ENCODE measurements around the gene TMCC2.

Gene TMCC2

GRCh38 chr1:205204552-205204951 lies 23.2 kb upstream of the TMCC2 start:
- DNase-seq (ENCODE audit: low read depth in 1 of 2, low spot score in 1 of 2): no peak
- H3K4me3 ChIP-seq (replicated peaks; ENCODE audit: insufficient read depth, low read length): no peak overlapping the region
- no peak overlapping the region for H3K27ac ChIP-seq (replicated peaks)
- no peaks in the 10 kb centered on the region for H3K27me3 ChIP-seq (ENCODE audit: insufficient read depth, poor library complexity, severe bottlenecking)
- no peak for TF ChIP-seq GABPA (IDR thresholded peaks at IDR 0.05; ENCODE audit: low read depth)
- TF ChIP-seq REST (IDR thresholded peaks at IDR 0.05; ENCODE audit: insufficient replicate concordance, low read depth): no peak
- TF ChIP-seq POLR2AphosphoS5 (IDR thresholded peaks at IDR 0.05; ENCODE audit: low read depth): no peak
- no peak for TF ChIP-seq CTCF (IDR thresholded peaks at IDR 0.05; ENCODE audit: insufficient read depth, low read length)
- TF ChIP-seq SPI1 (IDR thresholded peaks at IDR 0.05; ENCODE audit: borderline replicate concordance, low read depth): no peak

- no peak for TF ChIP-seq GABPA (IDR thresholded peaks at IDR 0.05; ENCODE audit: low read depth)
- no peak for TF ChIP-seq REST (IDR thresholded peaks at IDR 0.05; ENCODE audit: insufficient replicate concordance, low read depth)
- no peak for TF ChIP-seq POLR2AphosphoS5 (IDR thresholded peaks at IDR 0.05; ENCODE audit: low read depth)
- TF ChIP-seq CTCF (IDR thresholded peaks at IDR 0.05; ENCODE audit: insufficient read depth, low read length): no peak
- TF ChIP-seq SPI1 (IDR thresholded peaks at IDR 0.05; ENCODE audit: borderline replicate concordance, low read depth): no peak
- no peak overlapping the region for H3K4me3 ChIP-seq (replicated peaks; ENCODE audit: insufficient read depth, low read length)
- no peak for DNase-seq (ENCODE audit: low read depth in 1 of 2, low spot score in 1 of 2)
- H3K27me3 ChIP-seq (ENCODE audit: insufficient read depth, poor library complexity, severe bottlenecking): no peaks in the 10 kb centered on the region
- no peak overlapping the region for H3K27ac ChIP-seq (replicated peaks)
Measured at GRCh38 chr1:205205055-205205454, 22.7 kb upstream of the TMCC2 start.

GRCh38 chr1:205208811-205209210 lies 18.9 kb upstream of the TMCC2 start:
- DNase-seq (ENCODE audit: low read depth in 1 of 2, low spot score in 1 of 2): no peak
- H3K27ac ChIP-seq (replicated peaks): no peak overlapping the region
- H3K27me3 ChIP-seq (ENCODE audit: insufficient read depth, poor library complexity, severe bottlenecking): no peaks in the 10 kb centered on the region
- H3K4me3 ChIP-seq (replicated peaks; ENCODE audit: insufficient read depth, low read length): no peak overlapping the region
- TF ChIP-seq POLR2AphosphoS5 (IDR thresholded peaks at IDR 0.05; ENCODE audit: low read depth) (no peak), REST (IDR thresholded peaks at IDR 0.05; ENCODE audit: insufficient replicate concordance, low read depth) (no peak), SPI1 (IDR thresholded peaks at IDR 0.05; ENCODE audit: borderline replicate concordance, low read depth) (no peak), CTCF (IDR thresholded peaks at IDR 0.05; ENCODE audit: insufficient read depth, low read length) (no peak), GABPA (IDR thresholded peaks at IDR 0.05; ENCODE audit: low read depth) (no peak)

All from HL-60 (cell line).